GM21526 (cell line): ENCODE results near the gene DNPEP.

ENCODE experiments used
- ATAC-seq: cut with Tn5 transposase; IDR thresholded peaks from one replicate; pipeline ENCODE4 v1.9.1; 2021; ENCODE audit warnings: moderate library complexity; ENCODE audit not compliant: unreplicated experiment, low FRiP score

The DNPEP gene

GRCh38 chr2:219387306-219388120 lies at the start of gene DNPEP:
Gene DNPEP, minus strand, starts transcription at chr2:219387912. Its CDS starts 118 bp downstream, at chr2:219387794.
- ATAC-seq, result peak; percentile 58

GRCh38 chr2:219437141-219437540 lies 49.4 kb upstream of the DNPEP start:
- ATAC-seq, result no peak

GRCh38 chr2:219436491-219436890 lies 48.8 kb upstream of the DNPEP start:
- no peak for ATAC-seq

GRCh38 chr2:219435701-219436100 lies 48.0 kb upstream of the DNPEP start:
- no peak for ATAC-seq

- ATAC-seq, result no peak
These were observed 47.2 kb upstream of the DNPEP start, which contains the start of gene SPEG for GRCh38 chr2:219434718-219435525. Gene SPEG, plus strand, starts transcription at chr2:219434843. Its CDS starts 135 bp downstream, at chr2:219434978.

GRCh38 chr2:219434468-219434717 lies 46.7 kb upstream of the DNPEP start:
- no peak for ATAC-seq

- ATAC-seq, result no peak
These were observed 46.2 kb upstream of the DNPEP start for GRCh38 chr2:219433666-219434467.

GRCh38 chr2:219430633-219431615 lies 43.2 kb upstream of the DNPEP start:
- no peak for ATAC-seq

- no peak for ATAC-seq
These were observed 42.4 kb upstream of the DNPEP start for GRCh38 chr2:219429958-219430606.

GRCh38 chr2:219428469-219428868 lies 40.8 kb upstream of the DNPEP start:
- no peak for ATAC-seq

GRCh38 chr2:219426534-219427136 lies 38.9 kb upstream of the DNPEP start:
- ATAC-seq, result no peak

- no peak for ATAC-seq
These were observed 38.3 kb upstream of the DNPEP start for GRCh38 chr2:219426068-219426443.

GRCh38 chr2:219425238-219426067 lies 37.7 kb upstream of the DNPEP start:
- ATAC-seq, result no peak

- ATAC-seq, result no peak
These were observed 36.1 kb upstream of the DNPEP start for GRCh38 chr2:219423652-219424377.

- no peak for ATAC-seq
These were observed 35.3 kb upstream of the DNPEP start for GRCh38 chr2:219422952-219423534.

- ATAC-seq, result no peak
These were observed 33.6 kb upstream of the DNPEP start for GRCh38 chr2:219421323-219421722.

- ATAC-seq, result no peak
These were observed 33.0 kb upstream of the DNPEP start for GRCh38 chr2:219420687-219421086.
